ENCODE measurements around the gene SLC27A3. TPM values are rescaled to one million over a fixed set of nuclear protein-coding genes. Genes with fewer than 3 reads are reported as not detected.

SLC27A3 gene
- total and polyA plus RNA-seq, 2 donors (not counting 3 experiments of a cell fraction or from before 2014, with no cell fraction given) = 26.6 to 34.3 TPM

DNA sequence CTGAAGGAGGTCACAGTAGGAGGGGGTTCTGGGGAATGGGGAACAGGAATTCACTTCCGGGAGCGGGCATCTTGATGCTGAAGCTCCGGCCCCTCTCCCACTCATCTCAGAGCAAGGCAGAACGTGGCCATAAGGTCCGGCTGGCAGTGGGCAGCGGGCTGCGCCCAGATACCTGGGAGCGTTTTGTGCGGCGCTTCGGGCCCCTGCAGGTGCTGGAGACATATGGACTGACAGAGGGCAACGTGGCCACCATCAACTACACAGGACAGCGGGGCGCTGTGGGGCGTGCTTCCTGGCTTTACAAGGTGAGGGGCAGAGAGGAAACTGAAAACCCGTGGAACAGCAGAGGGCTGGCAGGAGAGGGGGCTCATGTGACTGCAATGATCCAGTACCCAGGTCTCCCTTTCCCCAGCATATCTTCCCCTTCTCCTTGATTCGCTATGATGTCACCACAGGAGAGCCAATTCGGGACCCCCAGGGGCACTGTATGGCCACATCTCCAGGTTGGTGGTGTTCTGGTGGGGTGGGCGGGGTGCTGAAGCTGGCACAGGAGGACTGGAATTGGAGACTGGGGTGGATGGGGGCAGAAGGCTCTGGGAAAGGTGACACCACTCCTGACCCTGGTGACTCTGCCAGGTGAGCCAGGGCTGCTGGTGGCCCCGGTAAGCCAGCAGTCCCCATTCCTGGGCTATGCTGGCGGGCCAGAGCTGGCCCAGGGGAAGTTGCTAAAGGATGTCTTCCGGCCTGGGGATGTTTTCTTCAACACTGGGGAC lies 3.0 kb downstream of the SLC27A3 start:
- FAIRE-seq (no peak), DNase-seq (ENCODE audit: low read depth, low spot score) (no peak)
- CTCF ChIA-PET = no interaction called here
- H2AFZ ChIP-seq (ENCODE audit: low read depth, low read length) = no peak overlapping the region
- no peak overlapping the region for H3K4me3 ChIP-seq (replicated peaks in 1 of 3; ENCODE audit: insufficient read depth in 1 of 3, low read depth in 1 of 3, low read length in 3 of 3)
- no peak overlapping the region for H3K9ac ChIP-seq (replicated peaks; ENCODE audit: extremely low read depth, insufficient read depth, low read length)
- H3K27ac ChIP-seq (ENCODE audit: insufficient read depth, low read depth, low read length) = no peak overlapping the region
- no peak overlapping the region for H3K4me2 ChIP-seq (ENCODE audit: insufficient read depth, low read length)
- POLR2A ChIA-PET = no interaction called here
- intact Hi-C loops (cut with micrococcal nuclease) = no loop called here
- no peaks in the 10 kb centered on the region for H3K79me2 ChIP-seq (ENCODE audit: control insufficient read depth, insufficient read depth, low read length)
- no peaks in the 10 kb centered on the region for H3K27me3 ChIP-seq (ENCODE audit: control insufficient read depth in 2 of 2, insufficient read depth in 2 of 2, low read length in 2 of 2)
- H4K20me1 ChIP-seq (replicated peaks; ENCODE audit: control insufficient read depth, extremely low read depth, insufficient read depth, low read length) = no peaks in the 10 kb centered on the region
- H3K36me3 ChIP-seq (ENCODE audit: control insufficient read depth in 2 of 2, extremely low read depth in 1 of 2, insufficient read depth in 2 of 2, low read length in 2 of 2) = no peaks in the 10 kb centered on the region
- no peaks in the 10 kb centered on the region for H3K9me1 ChIP-seq (replicated peaks; ENCODE audit: control insufficient read depth, extremely low read depth, insufficient read depth, low read length)
- no TSS peak for BruUV-seq (replicated peaks)
- peaks cover 42% of the 10 kb centered on the region for H3K4me1 ChIP-seq (ENCODE audit: control insufficient read depth, extremely low read depth, insufficient read depth, low read length)
- TF ChIP-seq, protein P1, sequence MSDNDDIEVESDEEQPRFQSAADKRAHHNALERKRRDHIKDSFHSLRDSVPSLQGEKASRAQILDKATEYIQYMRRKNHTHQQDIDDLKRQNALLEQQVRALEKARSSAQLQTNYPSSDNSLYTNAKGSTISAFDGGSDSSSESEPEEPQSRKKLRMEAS (IDR thresholded peaks at IDR 0.05; ENCODE audit: insufficient read depth, insufficient read length) = no peak
- no peak for TF ChIP-seq JUN (IDR thresholded peaks at IDR 0.05; ENCODE audit: borderline replicate concordance, insufficient read depth, insufficient read length, low read depth)
- no peak for TF ChIP-seq EZH2 (IDR thresholded peaks at IDR 0.05; ENCODE audit: borderline replicate concordance, low read depth, low read length, severe bottlenecking)
- no peak for TF ChIP-seq MYC (IDR thresholded peaks at IDR 0.05; ENCODE audit: low read depth, low read length)
- no peak for TF ChIP-seq POLR2A (IDR thresholded peaks at IDR 0.05; ENCODE audit: low read depth, low read length)
- TF ChIP-seq, protein P2, sequence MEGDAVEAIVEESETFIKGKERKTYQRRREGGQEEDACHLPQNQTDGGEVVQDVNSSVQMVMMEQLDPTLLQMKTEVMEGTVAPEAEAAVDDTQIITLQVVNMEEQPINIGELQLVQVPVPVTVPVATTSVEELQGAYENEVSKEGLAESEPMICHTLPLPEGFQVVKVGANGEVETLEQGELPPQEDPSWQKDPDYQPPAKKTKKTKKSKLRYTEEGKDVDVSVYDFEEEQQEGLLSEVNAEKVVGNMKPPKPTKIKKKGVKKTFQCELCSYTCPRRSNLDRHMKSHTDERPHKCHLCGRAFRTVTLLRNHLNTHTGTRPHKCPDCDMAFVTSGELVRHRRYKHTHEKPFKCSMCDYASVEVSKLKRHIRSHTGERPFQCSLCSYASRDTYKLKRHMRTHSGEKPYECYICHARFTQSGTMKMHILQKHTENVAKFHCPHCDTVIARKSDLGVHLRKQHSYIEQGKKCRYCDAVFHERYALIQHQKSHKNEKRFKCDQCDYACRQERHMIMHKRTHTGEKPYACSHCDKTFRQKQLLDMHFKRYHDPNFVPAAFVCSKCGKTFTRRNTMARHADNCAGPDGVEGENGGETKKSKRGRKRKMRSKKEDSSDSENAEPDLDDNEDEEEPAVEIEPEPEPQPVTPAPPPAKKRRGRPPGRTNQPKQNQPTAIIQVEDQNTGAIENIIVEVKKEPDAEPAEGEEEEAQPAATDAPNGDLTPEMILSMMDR (IDR thresholded peaks at IDR 0.05; ENCODE audit: extremely low read depth in 1 of 2, insufficient read depth in 1 of 2, low read depth in 1 of 2, low read length in 2 of 2) = no peak
- no peak for TF ChIP-seq POLR2AphosphoS5 (IDR thresholded peaks at IDR 0.05; ENCODE audit: insufficient read depth, low read depth, low read length)
- no peak for TF ChIP-seq FOS (IDR thresholded peaks at IDR 0.05; ENCODE audit: borderline replicate concordance, insufficient read depth, low read length)
- no peak for TF ChIP-seq GATA2 (IDR thresholded peaks at IDR 0.05; ENCODE audit: insufficient read depth, insufficient read length, low read depth, low read length)
- H3K9me3 ChIP-seq (replicated peaks; ENCODE audit: control insufficient read depth, insufficient read depth, low read length) = no peaks in the 10 kb centered on the region
- dilution Hi-C loops (cut with MboI; ENCODE audit: extremely low pct_ligation_motif_present, low sequenced_read_pairs) = no loop called here
